Measurements from ENCODE around the gene CCDC24.

Gene CCDC24

DNA sequence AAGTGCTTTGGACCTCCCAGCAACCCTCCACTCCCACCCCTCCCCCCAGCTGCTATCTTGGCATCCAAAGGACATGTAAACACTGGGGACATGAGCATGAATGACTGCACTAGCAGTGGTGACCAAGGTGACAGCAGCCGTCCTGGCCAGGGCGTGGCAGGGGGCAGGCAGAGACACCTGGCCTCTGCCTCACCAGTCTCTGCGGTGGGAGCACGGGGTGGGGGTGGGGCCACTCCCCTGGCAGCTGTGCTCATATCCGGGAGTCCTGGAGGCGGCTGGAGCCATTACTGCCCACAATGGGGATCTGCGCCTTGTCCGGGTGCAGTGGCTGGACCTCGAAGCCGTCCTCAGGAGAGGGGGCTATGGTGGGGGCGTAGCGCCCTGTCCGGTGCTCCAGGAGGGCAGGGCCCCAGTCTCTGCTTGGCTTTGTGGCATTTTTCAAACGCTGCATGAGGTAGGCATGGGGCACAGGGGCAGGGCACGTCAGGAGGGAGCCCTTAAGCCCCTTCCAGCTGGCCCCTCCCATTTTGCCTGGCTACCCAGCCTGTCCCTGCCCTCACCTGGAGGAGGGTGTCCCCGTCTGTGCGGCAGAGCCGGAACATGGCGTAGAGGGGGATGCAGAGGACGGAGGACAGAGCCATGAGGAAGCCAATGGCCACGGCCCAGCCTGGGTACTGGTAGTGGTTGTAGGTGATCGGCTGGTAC lies 6.0 kb downstream of the CCDC24 start:
- DNase-seq (ENCODE audit: low read depth in 1 of 2, low spot score in 1 of 2): no peak

DNA sequence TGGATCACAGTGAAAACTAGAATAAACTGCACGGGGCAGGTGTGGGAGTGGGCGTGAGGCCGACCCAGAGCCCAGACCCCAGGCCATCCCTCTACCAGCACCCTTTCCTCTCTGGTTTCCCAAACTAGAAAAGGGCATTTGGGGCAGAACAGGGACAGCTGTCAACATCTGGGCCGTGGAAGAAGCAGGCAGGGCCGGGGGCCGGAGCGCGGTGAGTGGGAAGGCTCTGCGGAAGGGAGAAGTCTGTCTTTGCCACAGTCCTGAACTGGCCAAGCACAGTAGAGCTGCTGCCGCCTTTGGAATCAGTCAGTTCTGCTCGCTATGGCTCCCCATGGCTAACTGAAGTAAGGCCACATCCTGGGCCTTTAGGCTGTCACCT lies 6.6 kb downstream of the CCDC24 start:
- no peak for DNase-seq (ENCODE audit: low read depth in 1 of 2, low spot score in 1 of 2)

DNA sequence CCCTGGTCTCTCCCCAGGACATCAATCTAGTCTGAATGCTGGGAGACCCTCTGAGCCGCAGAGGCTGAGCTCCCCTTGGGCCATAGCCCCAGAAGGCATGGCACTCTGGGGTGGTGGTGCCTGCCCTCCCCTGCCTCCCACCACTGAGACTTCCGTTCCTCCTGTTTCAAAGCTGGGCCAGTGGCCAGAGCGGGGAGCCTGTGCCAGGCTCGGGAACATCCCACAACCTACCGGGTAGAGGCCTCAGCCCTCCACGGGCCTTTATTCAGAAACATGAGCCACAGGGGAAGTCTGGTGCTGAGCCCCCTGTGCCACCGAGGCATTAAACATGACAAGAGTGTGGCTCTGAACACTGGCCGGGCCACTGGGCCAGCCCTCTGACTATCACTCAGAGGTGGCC lies 8.1 kb downstream of the CCDC24 start:
- no peak for DNase-seq (ENCODE audit: low read depth in 1 of 2, low spot score in 1 of 2)

DNA sequence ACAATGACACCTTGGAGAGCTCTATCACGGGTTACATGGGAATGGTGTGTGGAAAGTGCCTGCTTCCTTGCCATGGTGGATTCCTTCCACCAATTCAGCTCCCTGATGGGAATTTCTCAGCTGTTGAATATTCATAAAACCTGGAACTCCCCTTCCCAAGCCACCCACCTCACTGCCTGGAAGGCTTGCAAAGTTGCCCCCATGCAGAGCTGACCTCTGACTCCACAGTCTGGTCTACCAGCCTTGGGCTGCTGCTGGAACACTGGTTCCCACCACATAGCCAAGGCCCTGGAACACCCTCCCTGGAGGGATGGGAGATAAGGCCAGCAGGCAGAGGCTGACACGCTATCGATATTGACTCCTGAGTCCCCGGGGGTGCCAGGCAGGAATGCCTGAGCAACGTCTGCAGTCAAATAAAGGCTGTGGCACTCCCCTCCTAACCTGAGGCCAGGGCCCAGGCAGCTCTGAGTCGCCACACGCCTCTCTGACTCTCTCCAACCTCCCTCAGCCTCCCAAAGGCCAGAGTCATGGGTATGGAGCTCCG lies 8.8 kb downstream of the CCDC24 start:
- no peak for DNase-seq (ENCODE audit: low read depth in 1 of 2, low spot score in 1 of 2)

DNA sequence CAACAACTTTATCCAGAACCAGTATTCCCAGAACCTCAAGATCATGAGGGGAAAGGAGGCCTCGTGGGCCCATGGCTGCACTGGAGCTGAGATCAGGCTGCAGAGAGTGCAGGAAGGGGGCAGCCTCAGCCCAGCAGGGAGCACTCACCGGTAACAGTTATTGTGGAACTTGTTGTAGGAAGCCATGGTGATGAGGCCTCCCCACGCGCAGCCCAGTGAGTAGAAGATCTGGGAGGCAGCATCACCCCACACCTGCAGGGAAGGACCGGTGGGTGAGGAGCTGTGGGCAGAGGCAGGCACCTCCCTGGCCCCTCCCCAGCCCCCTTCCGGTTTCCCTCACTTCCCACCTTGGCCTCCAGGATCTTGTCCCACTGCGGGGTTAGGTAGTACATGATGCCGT lies 10.8 kb downstream of the CCDC24 start:
- DNase-seq (ENCODE audit: low read depth in 1 of 2, low spot score in 1 of 2): no peak

DNA sequence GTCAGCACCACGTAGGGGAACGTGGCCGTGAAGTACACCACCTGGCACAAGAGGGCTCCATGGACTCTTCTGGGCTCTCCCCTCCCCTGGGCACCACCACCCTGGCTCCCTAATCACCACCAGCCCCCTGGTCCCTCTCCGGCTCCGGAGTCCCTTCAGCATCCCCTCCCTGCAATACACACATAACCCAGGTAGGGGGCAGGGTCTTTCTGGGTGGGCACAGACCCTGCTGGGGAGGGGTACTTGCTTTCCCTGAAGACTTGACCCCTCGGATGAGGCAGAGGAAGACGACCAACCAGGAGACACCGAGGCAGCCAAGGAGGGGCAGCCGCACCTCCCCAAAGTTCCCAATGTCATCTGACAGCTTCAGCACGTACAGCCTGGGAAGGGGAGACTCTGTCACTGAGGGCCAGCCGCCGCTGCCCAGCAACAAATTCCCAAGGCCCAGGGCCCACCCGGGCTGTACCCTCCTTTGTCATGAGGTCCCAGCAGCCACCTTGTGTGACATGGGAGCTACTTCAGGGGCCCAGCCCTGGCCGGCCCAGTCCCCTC lies 11.3 kb downstream of the CCDC24 start:
- DNase-seq (ENCODE audit: low read depth in 1 of 2, low spot score in 1 of 2): no peak

DNA sequence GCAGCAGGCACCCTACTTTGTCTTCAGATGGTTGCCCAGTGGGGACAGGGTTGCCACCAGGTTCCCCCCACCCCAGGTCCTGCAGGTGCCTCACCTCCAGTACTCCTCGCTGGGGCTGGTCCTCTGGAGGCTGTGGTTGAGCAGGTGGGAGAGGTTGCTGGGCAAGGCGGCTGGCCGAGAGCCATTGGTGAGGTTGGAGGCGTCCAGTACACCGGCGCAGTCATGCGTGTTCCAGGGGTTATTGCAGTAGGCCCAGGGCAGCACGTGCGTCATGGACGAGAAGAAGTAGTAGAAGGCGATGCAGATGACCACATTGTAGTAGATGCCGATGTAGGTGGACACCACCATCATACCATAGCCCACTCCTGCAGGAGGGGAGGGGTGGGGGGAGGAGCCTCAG lies 16.9 kb downstream of the CCDC24 start:
- no peak for DNase-seq (ENCODE audit: low read depth in 1 of 2, low spot score in 1 of 2)

DNA sequence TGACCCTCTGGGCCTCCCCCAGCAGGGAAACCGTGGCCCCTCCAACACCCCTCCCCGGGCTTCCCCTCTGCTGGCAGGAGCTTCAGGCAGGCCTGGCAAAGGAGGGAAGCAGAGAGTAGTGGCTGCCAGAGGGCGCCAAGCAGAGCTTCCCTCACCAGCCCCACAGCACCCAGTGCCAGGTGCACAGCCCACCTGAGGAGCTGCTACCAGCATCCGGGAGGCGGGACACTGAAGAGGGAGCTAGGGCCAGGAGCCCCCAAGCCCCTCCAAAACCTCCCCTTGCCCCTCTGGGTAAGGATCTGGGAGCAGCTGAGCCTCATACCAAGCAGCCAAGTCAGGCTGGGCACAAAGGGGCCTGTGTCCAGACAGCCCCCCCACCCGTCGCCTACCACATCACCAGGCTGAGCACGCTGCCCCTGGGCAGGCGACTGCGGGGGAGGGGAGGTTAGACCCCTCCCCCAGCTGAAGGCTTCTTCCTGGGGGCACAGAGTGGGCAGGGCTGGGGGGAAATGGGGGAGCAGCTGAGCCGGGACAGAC lies 19.6 kb downstream of the CCDC24 start:
- no peak for DNase-seq (ENCODE audit: low read depth in 1 of 2, low spot score in 1 of 2)

DNA sequence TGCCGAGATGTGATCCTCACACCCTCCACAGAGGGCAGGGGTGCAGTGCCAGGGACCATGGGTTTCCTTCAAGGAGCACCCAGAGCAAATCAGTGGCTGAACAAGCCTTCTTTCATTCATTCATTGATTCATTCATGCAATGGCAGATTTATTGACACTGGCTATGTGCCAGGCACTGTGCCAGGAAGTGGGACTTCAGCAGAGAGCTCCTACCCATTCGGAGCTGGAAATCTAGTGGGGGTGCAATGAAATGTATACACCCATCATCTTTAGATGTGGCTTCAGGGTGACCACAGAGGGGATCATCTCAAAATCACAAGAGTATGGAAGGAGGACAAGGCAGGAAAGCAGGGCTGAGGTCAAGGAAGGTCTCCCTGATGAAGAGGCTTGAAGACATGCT lies 21.0 kb downstream of the CCDC24 start:
- DNase-seq (ENCODE audit: low read depth in 1 of 2, low spot score in 1 of 2): no peak

DNA sequence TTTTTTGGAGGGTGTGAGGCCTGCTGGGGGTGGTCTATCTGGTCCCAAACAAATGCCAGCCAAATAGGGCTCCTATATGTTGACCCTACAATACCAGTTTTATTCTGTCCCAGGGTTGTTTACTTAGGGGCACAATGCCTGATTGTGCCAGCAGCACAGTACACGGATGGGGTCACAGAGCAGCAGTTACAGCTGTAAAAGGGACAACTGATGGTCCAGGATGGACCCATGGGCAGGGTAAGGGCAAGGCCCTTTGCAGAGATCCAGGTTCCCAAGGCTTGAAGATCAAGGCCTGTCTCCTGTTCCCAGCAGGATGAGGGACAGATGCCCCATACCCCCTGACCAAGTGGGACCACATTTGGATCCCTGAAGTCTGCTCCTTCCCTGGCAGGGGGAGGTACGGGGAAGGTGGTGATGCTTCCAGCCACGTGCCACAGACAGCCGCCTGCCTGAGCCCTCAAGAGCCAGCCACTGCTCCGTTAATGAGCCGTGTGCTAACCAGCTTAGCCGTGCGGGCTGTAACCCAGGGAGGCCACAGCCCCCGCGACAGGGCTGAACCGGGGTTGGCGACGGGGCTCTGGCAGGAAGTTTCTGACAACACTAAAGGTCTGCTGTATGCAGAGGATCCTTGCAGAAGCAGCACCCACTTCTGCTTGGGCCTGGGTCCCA lies 21.7 kb downstream of the CCDC24 start:
- DNase-seq (ENCODE audit: low read depth in 1 of 2, low spot score in 1 of 2): no peak

DNA sequence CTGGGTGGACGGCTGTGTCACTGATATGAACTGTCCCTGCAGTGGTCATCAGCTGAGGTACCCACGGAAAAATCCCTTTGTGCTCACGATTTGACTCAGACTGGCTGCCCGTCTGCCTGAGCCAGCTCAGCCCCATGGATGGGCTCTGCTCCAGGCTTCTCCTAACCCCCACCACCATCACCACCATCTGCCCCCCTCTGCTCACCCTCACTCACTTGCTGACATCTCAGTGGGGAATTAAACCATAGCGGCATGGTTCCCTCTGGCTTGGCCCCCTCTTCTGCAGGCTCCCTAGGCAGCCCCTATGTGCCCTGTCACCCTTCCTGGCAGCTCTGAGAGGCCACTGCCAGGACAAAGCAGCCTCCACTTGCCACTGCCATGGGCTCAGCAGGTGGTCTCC lies 22.6 kb downstream of the CCDC24 start:
- no peak for DNase-seq (ENCODE audit: low read depth in 1 of 2, low spot score in 1 of 2)

DNA sequence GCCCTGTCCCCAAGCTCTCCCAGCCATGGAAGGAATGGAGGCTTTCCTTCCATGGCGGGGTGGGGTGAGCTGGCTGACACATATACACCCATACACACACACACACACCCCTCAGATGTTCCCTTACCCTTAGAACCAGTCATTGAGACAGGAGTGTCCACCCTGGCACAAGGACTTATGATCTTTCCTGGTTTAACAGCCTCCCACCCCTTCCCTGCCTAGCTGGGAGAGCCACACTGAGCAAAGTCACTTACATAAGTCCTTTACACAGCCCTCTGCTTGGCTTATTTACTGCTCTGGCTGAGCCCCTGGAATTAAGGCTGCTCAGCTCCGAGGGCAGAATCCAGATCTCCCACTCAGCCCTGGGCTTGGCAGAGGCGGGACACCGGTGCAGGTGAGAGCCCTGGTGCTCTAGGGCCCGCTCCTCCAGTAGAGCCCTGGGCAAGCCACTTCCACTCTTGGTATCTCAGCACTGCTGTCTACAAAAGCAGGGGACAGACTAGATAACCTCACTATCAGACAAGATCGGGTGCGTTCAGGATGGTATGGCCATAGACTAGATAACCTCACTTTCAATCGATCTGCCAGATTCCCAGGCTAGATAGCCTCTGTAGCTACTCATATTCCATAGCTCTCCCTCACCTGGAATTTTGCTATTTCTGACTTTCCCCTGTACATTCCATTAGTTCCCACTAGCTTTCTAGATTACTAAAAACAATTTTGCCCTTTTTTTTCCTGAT lies 23.1 kb downstream of the CCDC24 start:
- no peak for DNase-seq (ENCODE audit: low read depth in 1 of 2, low spot score in 1 of 2)

DNA sequence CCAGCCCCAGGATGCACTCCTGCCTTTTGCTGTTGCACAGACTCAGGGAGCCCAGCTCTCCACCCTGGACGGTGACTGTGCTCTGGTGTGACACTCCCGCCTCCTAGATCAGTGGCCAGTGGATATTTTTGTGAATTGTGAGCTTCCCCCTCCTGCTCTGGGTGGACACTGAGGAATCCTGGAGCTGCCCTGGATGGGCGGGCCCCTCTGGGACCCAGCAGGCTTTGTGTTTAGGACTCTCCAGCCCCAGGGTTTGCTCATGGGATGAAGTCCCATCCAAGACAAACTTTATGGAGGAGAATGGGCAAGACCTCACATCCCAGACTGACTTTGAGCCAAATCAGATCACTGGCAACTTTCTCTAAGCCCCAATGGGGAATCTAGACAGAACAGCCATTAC lies 23.8 kb downstream of the CCDC24 start:
- no peak for DNase-seq (ENCODE audit: low read depth in 1 of 2, low spot score in 1 of 2)

DNA sequence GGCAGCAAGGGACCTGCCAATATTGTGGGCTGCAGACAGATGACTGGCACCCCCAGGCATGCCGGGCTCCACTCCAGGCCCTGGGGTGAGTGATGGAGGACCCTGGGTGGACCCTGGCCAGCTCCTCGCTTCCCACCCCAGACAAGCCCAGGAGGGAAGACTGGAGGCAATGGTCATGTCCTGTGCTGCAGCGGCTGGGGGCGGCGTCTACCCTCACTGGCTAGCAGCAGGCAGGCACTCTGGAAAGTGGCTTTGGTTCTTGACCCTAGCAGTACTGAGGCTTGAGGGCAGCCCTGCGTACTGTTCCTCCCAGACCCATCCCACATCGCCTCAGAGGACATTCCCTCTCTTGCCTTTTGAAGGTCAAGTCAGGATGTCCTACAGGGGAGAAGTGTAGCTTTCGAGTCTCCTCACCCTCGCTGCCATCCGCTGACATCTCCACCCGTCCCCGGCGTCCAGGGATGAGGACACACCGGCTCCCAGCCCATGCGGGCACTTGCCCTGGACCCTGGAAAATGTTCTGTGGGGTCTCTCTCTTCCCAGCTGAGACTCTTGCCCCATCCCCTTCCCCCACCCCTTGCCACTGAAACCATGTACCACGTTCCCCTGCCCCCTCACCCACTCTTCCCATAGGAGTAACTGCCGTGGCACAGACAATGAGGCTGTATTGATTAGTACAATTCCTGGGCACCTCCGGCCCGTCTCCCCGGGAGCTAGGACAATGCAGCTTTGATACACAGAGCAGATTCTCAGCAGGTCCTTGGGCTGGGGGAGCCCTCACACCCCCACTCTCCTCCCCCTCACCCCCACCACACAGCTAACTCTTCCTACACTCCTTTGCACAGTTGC lies 24.9 kb downstream of the CCDC24 start:
- DNase-seq (ENCODE audit: low read depth in 1 of 2, low spot score in 1 of 2): no peak

DNA sequence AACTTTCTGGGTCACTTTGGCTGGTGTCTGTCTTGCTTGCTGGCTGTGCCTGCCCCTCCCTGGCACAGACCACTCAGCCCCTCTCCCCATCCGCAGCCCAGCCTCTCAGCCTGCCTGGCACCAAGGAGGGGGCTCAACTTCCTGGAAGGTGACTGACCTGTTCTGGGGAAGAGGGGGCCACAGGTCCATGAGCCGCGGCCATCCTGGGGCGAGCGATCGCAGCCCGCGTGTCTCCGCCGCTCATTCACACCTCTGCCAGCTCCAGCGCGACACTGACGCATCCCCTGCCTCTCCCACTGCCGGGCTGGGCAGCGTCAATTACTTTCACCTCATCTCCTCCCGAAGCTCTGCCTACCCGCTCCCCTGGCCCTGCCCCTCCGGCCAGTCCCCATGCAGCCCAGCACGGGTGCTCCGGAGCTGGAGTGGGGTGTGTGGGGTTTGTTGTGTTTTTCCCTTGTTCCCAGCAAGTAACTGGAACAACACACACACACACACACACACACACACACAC lies 25.5 kb downstream of the CCDC24 start:
- DNase-seq (ENCODE audit: low read depth in 1 of 2, low spot score in 1 of 2): no peak

DNA sequence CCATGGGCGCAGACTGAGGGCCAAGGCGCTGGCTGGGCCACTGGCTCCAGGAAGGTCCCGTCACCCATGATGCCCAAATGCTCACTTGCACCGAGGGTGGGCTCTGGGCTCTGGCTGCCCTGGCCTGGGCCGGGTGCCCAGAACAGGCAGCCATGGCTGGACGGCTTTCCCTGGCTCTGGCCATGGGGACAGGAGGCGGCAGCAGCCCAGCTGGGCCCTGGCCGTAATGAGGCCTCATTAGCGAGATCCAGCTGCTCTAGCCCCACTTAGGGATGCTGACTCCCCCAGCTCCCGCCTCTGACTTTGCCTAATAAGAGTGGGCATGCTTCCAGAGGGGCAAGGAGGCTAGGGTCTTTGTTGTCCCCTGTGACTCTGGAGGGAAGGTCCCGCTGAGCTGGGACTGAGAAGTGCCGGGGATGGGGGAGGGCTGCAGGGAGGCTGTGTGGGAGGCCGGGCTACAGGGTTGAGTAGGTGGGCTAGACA lies 28.1 kb downstream of the CCDC24 start:
- DNase-seq (ENCODE audit: low read depth in 1 of 2, low spot score in 1 of 2): no peak

DNA sequence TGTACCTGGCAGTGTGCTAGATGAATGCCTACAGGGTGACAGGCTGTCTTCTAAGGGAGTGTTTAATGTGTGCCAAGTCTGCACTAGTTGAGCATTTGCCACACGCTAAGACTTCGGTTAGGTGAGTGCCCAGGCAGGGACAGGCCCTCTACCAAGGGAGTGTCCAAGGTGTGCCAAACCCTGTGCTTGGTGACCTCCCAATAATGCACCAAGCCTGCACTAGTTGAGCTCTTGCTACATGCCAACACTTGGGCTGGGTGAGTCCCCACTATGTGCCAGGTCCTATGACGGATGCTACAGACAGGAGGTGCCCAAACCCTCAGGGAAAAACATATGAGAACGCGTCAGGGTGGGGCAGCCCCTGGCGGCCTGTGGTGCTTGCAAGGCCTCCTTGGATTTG lies 29.1 kb downstream of the CCDC24 start:
- DNase-seq (ENCODE audit: low read depth in 1 of 2, low spot score in 1 of 2): no peak

DNA sequence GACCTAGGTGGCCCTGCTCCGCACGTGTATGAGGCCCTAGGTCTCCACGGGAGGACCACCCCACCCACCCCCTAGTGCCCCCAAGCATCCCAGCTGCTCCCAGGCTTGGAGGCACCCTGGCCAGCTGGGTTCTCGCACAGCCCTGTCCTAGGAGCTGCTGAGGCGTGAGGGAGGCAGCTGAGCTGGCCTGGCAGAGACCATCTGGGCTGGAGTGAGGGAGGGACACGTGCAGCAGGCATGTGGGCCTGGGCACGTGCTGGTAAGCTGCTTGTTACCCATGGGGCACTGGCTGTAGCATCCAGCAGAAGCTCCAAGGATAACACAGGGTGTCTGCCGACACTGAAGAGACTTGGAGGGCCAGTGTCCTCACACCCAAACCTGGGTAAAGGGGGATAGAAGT lies 29.8 kb downstream of the CCDC24 start:
- DNase-seq (ENCODE audit: low read depth in 1 of 2, low spot score in 1 of 2): no peak

DNA sequence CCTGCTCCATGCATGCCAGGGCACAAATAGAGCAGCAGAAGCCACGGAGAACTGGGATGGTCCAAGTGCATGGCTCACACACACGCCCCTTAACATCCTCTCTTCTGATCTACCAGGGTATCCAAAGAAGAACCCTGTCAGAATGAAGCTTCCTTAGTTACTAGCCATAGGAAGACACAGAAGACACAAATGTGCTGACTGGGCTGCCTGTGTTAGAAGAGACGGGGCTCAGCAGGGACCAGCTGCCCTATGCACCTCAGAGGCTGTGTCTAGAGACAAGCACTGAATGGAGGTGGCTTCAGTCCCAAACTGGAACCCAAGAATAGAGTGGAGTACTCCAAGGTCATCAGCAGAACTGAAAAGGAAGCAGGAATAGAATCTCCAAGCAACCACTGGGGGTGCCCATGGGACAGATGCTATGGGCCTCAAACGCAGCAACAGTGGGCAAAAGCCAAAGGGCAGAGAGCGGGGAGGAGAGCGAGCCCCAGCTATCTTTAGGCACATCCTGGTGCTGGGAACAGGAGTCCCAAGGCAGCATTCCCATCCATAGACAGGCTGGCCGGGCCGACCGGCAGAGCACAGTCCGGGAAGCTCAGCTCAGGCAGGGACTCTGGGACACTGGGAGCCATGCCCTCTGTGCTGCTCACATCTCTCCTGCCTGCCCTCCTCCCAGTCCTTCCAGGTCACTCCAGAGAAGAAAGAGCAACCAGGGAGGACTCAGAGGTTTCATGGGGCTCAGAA lies 30.4 kb downstream of the CCDC24 start:
- no peak for DNase-seq (ENCODE audit: low read depth in 1 of 2, low spot score in 1 of 2)

All from activated T-helper 1 cell treated with anti-CD3 and anti-CD28 coated beads, Interleukin-2, amount 50 U/mL, for 16 hours (primary cell).